OCI-LY1 (cell line): ENCODE measurements around the gene NDUFS1.
"Not testable (repeated sequence)": the region's sequence is repeated elsewhere in the genome, so short reads cannot be mapped to it uniquely, and the experiment has no call there.

Experiments
- H2AFZ ChIP-seq: fragments of 200-600 bp; sonication (generic), shearing (Covaris generic); 2 replicates; pipeline ENCODE4 v1.6.0; 2014; ENCODE audit warnings: antibody characterized with exemption, mild to moderate bottlenecking, low read length
- H3F3A ChIP-seq: fragments of 200-600 bp; sonication (generic), shearing (Covaris generic); 2 replicates; pipeline ENCODE4 v1.6.0; 2014; ENCODE audit warnings: mild to moderate bottlenecking, antibody characterized with exemption, low read length, moderate library complexity; ENCODE audit not compliant: insufficient read depth
- H3K27ac ChIP-seq: fragments of 200-600 bp; sonication (generic); 2 replicates; pipeline ENCODE4 v1.5.1; 2014; ENCODE audit warnings: low read length, mixed run types, mild to moderate bottlenecking, low read depth; ENCODE audit not compliant: poor library complexity, severe bottlenecking
- H3K27me3 ChIP-seq: fragments of 200-600 bp; sonication (generic); 2 replicates; pipeline ENCODE4 v1.6.0; 2014; ENCODE audit warnings: antibody characterized with exemption, mild to moderate bottlenecking, low read length, moderate library complexity; ENCODE audit not compliant: insufficient read depth
- H3K36me3 ChIP-seq: fragments of 200-600 bp; sonication (generic); 2 replicates; pipeline ENCODE4 v1.6.1; 2014; ENCODE audit warnings: mild to moderate bottlenecking, antibody characterized with exemption, low read length, moderate library complexity, mixed read lengths; ENCODE audit not compliant: insufficient read depth
- H3K4me1 ChIP-seq: fragments of 200-600 bp; sonication (generic); 2 replicates; pipeline ENCODE4 v1.5.1; 2014; ENCODE audit warnings: mild to moderate bottlenecking, low read length, moderate library complexity; ENCODE audit not compliant: insufficient read depth, severe bottlenecking
- H3K4me2 ChIP-seq: fragments of 200-600 bp; sonication (generic), shearing (Covaris generic); 2 replicates; pipeline ENCODE4 v1.6.1; 2014; ENCODE audit warnings: low read length
- H3K4me3 ChIP-seq: fragments of 200-600 bp; sonication (generic); 2 replicates; pipeline ENCODE4 v1.5.1; 2014; ENCODE audit warnings: low read length, low read depth, mild to moderate bottlenecking, mixed read lengths; ENCODE audit not compliant: poor library complexity, severe bottlenecking
- H3K79me2 ChIP-seq: fragments of 200-600 bp; shearing (Covaris generic); 2 replicates; pipeline ENCODE4 v1.6.1; 2016; ENCODE audit warnings: mixed run types, low read length, mixed read lengths; ENCODE audit not compliant: insufficient read depth
- H3K9ac ChIP-seq: fragments of 200-600 bp; sonication (generic), shearing (Covaris generic); 2 replicates; pipeline ENCODE4 v1.6.1; 2014; ENCODE audit warnings: mild to moderate bottlenecking, low read length, mixed read lengths
- H3K9me2 ChIP-seq: fragments of 200-600 bp; sonication (generic), shearing (Covaris generic); 2 replicates; pipeline ENCODE4 v1.6.1; 2014; ENCODE audit warnings: low read depth, mild to moderate bottlenecking, low read length, mixed read lengths
- H3K9me3 ChIP-seq: fragments of 200-600 bp; shearing (Covaris generic); 2 replicates; pipeline ENCODE4 v1.6.1; 2014; ENCODE audit warnings: low read length, mixed read lengths
- H4K20me1 ChIP-seq: fragments of 200-600 bp; sonication (generic), shearing (Covaris generic); 2 replicates; pipeline ENCODE4 v1.6.0; 2016; ENCODE audit warnings: mild to moderate bottlenecking, low read length; ENCODE audit not compliant: insufficient read depth
- EZH2 ChIP-seq: fragments of 200-600 bp; sonication (generic), shearing (Covaris generic); IDR thresholded peaks from 2 replicates; pipeline ENCODE4 v1.8.0; 2017; ENCODE audit warnings: borderline replicate concordance, mixed run types, mild to moderate bottlenecking, antibody characterized with exemption, low read length, moderate library complexity, mixed read lengths
- TF ChIP-seq, protein P1 (sequence below): fragments of 200-600 bp; sonication (generic), shearing (Covaris generic); IDR thresholded peaks from 2 replicates; pipeline ENCODE4 v1.5.1; 2017; ENCODE audit warnings: mild to moderate bottlenecking, antibody characterized with exemption, low read length, moderate library complexity, mixed read lengths

Gene NDUFS1

DNA sequence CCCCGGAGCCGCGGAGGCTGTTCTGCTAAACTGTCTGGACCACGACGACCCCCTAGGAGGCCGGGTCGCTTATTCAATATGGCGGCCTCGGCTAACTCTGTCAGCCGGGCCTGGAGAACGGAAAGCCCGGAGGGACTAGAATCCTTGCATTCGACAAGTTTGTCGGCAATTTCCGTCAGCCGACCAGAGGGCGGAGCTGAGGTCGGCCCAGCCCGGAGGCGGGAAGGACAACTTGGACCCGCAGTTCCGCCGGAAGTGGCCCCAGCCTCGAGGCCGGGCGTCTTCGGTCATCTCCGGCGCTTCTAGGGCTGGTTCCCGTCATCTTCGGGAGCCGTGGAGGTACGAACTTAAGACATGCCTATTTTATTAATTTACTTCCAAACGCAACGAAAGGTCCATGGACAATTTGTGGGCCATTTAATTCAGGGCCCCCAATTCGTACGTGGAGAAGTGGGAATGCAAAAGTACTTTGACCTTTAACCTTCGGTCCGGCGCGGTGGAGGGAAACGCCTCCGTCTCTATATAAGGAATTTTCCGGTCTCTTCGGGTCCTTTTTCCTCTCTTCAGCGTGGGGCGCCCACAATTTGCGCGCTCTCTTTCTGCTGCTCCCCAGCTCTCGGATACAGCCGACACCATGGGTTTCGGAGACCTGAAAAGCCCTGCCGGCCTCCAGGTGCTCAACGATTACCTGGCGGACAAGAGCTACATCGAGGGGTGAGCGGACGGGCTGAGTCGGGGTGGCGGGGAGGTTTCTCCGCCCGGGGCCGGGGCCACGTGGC lies at the start of gene NDUFS1, which contains the start of gene EEF1B2:
Gene NDUFS1 (minus strand): TSS at position 99 of the 779 bp plus-strand sequence. CDS start 5,766 bp downstream, outside the sequence.
Gene EEF1B2 (plus strand): TSS at position 550 of the 779 bp plus-strand sequence. CDS start 85 bp downstream, at position 635.
- Histone ChIP-seq H3K79me2 (peaks cover 45% of the 10 kb centered on the region), H3K4me3 (peak within 1 kb of the TSS; percentile 88), H3F3A (0 out of 2 replicates have a peak, but pooled peaks cover 2% of the 10 kb centered on the region), H3K27ac (peak within 1 kb of the TSS; percentile 67), H3K9me2 (no peaks in the 10 kb centered on the region), H4K20me1 (no peaks in the 10 kb centered on the region), H3K27me3 (no peaks in the 10 kb centered on the region), H3K4me2 (peak within 1 kb of the TSS; percentile 94), H2AFZ (no peak within 1 kb of the TSS), H3K4me1 (peaks cover 34% of the 10 kb centered on the region), H3K9me3 (no peaks in the 10 kb centered on the region), H3K36me3 (peaks cover 60% of the 10 kb centered on the region), H3K9ac (peak within 1 kb of the TSS; percentile 96)
- no peak for TF ChIP-seq EZH2
- TF ChIP-seq, protein P1, sequence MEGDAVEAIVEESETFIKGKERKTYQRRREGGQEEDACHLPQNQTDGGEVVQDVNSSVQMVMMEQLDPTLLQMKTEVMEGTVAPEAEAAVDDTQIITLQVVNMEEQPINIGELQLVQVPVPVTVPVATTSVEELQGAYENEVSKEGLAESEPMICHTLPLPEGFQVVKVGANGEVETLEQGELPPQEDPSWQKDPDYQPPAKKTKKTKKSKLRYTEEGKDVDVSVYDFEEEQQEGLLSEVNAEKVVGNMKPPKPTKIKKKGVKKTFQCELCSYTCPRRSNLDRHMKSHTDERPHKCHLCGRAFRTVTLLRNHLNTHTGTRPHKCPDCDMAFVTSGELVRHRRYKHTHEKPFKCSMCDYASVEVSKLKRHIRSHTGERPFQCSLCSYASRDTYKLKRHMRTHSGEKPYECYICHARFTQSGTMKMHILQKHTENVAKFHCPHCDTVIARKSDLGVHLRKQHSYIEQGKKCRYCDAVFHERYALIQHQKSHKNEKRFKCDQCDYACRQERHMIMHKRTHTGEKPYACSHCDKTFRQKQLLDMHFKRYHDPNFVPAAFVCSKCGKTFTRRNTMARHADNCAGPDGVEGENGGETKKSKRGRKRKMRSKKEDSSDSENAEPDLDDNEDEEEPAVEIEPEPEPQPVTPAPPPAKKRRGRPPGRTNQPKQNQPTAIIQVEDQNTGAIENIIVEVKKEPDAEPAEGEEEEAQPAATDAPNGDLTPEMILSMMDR: no peak

DNA sequence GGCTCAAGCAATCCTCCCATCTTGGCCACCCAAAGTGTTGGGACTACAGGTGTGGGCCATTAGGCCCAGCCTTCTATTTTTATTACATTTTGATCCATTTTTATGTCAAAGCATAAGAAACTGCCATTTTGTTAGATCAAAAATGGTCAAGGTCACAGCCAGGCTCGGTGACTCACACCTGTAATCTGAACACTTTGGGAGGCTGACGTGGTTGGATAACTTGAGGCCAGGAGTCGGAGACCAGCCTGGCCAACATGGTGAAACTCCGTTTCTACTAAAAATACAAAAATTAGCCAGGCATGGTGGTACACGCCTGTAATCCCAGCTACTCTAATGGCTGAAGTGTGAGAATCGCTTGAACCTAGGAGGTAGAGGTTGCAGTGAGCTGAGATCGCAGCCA lies 49.7 kb upstream of the NDUFS1 start:
- Histone ChIP-seq H3K4me3 (no peak overlapping the region), H4K20me1 (no peaks in the 10 kb centered on the region), H3K27ac (no peak overlapping the region), H2AFZ (no peak overlapping the region), H3K9me3 (no peaks in the 10 kb centered on the region), H3K79me2 (no peaks in the 10 kb centered on the region), H3K4me2 (no peak overlapping the region), H3K9me2 (no peaks in the 10 kb centered on the region), H3K9ac (no peak overlapping the region), H3K36me3 (no peaks in the 10 kb centered on the region), H3K4me1 (no peaks in the 10 kb centered on the region), H3F3A (no peaks in the 10 kb centered on the region), H3K27me3 (no peaks in the 10 kb centered on the region)
- TF ChIP-seq, protein P1: no peak
- TF ChIP-seq EZH2: no peak

DNA sequence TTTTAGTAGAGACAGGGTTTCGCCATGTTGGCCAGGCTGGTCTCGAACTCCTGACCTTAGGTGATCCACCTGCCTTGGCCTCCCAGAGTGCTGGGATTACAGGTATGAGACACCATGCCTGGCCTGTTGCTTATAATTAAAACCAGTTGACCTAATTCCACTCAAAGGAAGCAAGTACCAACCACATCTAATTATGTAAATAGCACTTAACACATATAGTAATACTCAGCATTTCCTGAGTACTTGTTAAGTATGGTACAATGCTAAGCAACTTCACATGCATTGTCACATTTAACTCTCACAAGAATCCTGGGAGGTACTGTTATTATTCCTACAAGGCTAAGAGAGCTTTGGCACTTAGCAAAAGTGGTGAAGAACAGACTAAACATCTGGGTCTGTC lies 48.1 kb upstream of the NDUFS1 start:
- H3F3A ChIP-seq, H3K4me2 ChIP-seq: not testable (repeated sequence)

DNA sequence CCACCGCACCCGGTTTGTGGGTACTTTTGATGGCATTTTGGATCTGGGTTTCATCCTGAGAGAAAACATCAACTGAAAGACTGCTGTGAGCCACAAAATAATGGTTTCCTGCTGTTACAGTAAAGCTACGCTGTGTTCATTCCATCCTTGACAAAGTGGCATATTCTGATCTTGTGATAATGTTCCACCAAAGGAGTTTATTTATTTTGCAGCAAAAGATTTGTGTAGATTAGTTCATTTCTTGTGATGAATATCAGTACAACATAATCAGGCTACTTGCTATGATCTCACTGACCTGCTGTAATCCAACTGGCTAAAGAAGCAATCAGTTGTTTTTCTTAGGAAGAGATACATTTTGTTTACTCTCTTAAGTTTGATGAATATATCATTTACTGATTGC lies 45.5 kb upstream of the NDUFS1 start:
- Histone ChIP-seq H4K20me1 (no peaks in the 10 kb centered on the region), H3K4me3 (no peak overlapping the region), H3K36me3 (no peaks in the 10 kb centered on the region), H3K27me3 (no peaks in the 10 kb centered on the region), H3K9ac (no peak overlapping the region), H3K9me3 (no peaks in the 10 kb centered on the region), H3K4me1 (no peaks in the 10 kb centered on the region), H3K4me2 (no peak overlapping the region), H3K9me2 (no peaks in the 10 kb centered on the region), H3K79me2 (no peaks in the 10 kb centered on the region), H3F3A (no peaks in the 10 kb centered on the region), H3K27ac (no peak overlapping the region), H2AFZ (no peak overlapping the region)
- TF ChIP-seq EZH2: no peak
- TF ChIP-seq, protein P1: no peak

More for the DNA sequence above, 48.1 kb upstream of the NDUFS1 start:
- not testable (repeated sequence) for H3K9ac ChIP-seq, H3K9me3 ChIP-seq, H2AFZ ChIP-seq, H3K79me2 ChIP-seq, H3K4me3 ChIP-seq, H3K36me3 ChIP-seq, H3K27me3 ChIP-seq, H4K20me1 ChIP-seq, H3K4me1 ChIP-seq, H3K9me2 ChIP-seq, H3K27ac ChIP-seq
